Measurements from ENCODE around the gene P4HA3.

The P4HA3 gene

GRCh38 chr11:74257959-74258553 lies 53.4 kb downstream of the P4HA3 start:
- Histone ChIP-seq H3K27ac (ENCODE audit: low read depth, low read length) (no peak overlapping the region), H3K9me3 (ENCODE audit: control insufficient read depth, insufficient read depth, low read length) (peaks cover 5% of the 10 kb centered on the region; the same call in 1 of the 2 replicates), H3K79me2 (ENCODE audit: control insufficient read depth, low read length) (no peaks in the 10 kb centered on the region), H3K9me2 (replicated peaks; ENCODE audit: control insufficient read depth, low read length) (no peaks in the 10 kb centered on the region), H4K20me1 (ENCODE audit: control insufficient read depth, insufficient read depth, low read depth, low read length) (no peaks in the 10 kb centered on the region), H3K4me2 (ENCODE audit: low read length) (no peak overlapping the region), H3K27me3 (ENCODE audit: control insufficient read depth, low read length) (no peaks in the 10 kb centered on the region), H3K4me3 (ENCODE audit: low read length) (no peak overlapping the region), H3K4me1 (ENCODE audit: control insufficient read depth, low read length) (no peaks in the 10 kb centered on the region), H3F3A (ENCODE audit: control insufficient read depth, insufficient read depth) (0 out of 2 replicates have a peak, but pooled peaks cover 3% of the 10 kb centered on the region), H3K36me3 (ENCODE audit: control insufficient read depth, low read length) (peaks cover 21% of the 10 kb centered on the region; the same call in 1 of the 2 replicates)
- TF ChIP-seq EZH2phosphoT487 (IDR thresholded peaks at IDR 0.05; ENCODE audit: borderline replicate concordance, low read length) (no peak), CTCF (IDR thresholded peaks at IDR 0.05; ENCODE audit: low read depth, low read length, poor library complexity, severe bottlenecking) (no peak)

GRCh38 chr11:74256378-74257133 lies 54.9 kb downstream of the P4HA3 start:
- TF ChIP-seq CTCF (IDR thresholded peaks at IDR 0.05; ENCODE audit: low read depth, low read length, poor library complexity, severe bottlenecking): no peak
- no peak for TF ChIP-seq EZH2phosphoT487 (IDR thresholded peaks at IDR 0.05; ENCODE audit: borderline replicate concordance, low read length)
- no peaks in the 10 kb centered on the region for H4K20me1 ChIP-seq (ENCODE audit: control insufficient read depth, insufficient read depth, low read depth, low read length)
- peaks cover 5% of the 10 kb centered on the region; the same call in 1 of the 2 replicates for H3K9me3 ChIP-seq (ENCODE audit: control insufficient read depth, insufficient read depth, low read length)
- no peaks in the 10 kb centered on the region for H3K9me2 ChIP-seq (replicated peaks; ENCODE audit: control insufficient read depth, low read length)
- no peaks in the 10 kb centered on the region for H3K4me1 ChIP-seq (ENCODE audit: control insufficient read depth, low read length)
- no peak overlapping the region for H3K4me2 ChIP-seq (ENCODE audit: low read length)
- no peaks in the 10 kb centered on the region for H3K27me3 ChIP-seq (ENCODE audit: control insufficient read depth, low read length)
- 0 out of 2 replicates have a peak, but pooled peaks cover 3% of the 10 kb centered on the region for H3F3A ChIP-seq (ENCODE audit: control insufficient read depth, insufficient read depth)
- H3K36me3 ChIP-seq (ENCODE audit: control insufficient read depth, low read length): peaks cover 24% of the 10 kb centered on the region; the same call in 1 of the 2 replicates
- H3K4me3 ChIP-seq (ENCODE audit: low read length): no peak overlapping the region
- H3K27ac ChIP-seq (ENCODE audit: low read depth, low read length): no peak overlapping the region
- no peaks in the 10 kb centered on the region for H3K79me2 ChIP-seq (ENCODE audit: control insufficient read depth, low read length)

- Histone ChIP-seq H3K4me3 (ENCODE audit: low read length) (no peak overlapping the region), H4K20me1 (ENCODE audit: control insufficient read depth, insufficient read depth, low read depth, low read length) (no peaks in the 10 kb centered on the region), H3K79me2 (ENCODE audit: control insufficient read depth, low read length) (no peaks in the 10 kb centered on the region), H3K9me2 (replicated peaks; ENCODE audit: control insufficient read depth, low read length) (no peaks in the 10 kb centered on the region), H3F3A (ENCODE audit: control insufficient read depth, insufficient read depth) (0 out of 2 replicates have a peak, but pooled peaks cover 3% of the 10 kb centered on the region), H3K27ac (ENCODE audit: low read depth, low read length) (no peak overlapping the region), H3K27me3 (ENCODE audit: control insufficient read depth, low read length) (no peaks in the 10 kb centered on the region), H3K9me3 (ENCODE audit: control insufficient read depth, insufficient read depth, low read length) (peaks cover 2% of the 10 kb centered on the region; the same call in 1 of the 2 replicates), H3K4me2 (ENCODE audit: low read length) (no peak overlapping the region), H3K36me3 (ENCODE audit: control insufficient read depth, low read length) (peaks cover 28% of the 10 kb centered on the region; the same call in 1 of the 2 replicates), H3K4me1 (ENCODE audit: control insufficient read depth, low read length) (no peaks in the 10 kb centered on the region)
- TF ChIP-seq EZH2phosphoT487 (IDR thresholded peaks at IDR 0.05; ENCODE audit: borderline replicate concordance, low read length): no peak
- TF ChIP-seq CTCF (IDR thresholded peaks at IDR 0.05; ENCODE audit: low read depth, low read length, poor library complexity, severe bottlenecking): peak; percentile 97
These were observed 55.6 kb downstream of the P4HA3 start for GRCh38 chr11:74255741-74256375.

All from DOHH2 (cell line).